Middle frontal gyrus (tissue), 1 donor: ENCODE measurements around the gene JUNB.

Experiments used
- DNase-seq: peaks from one replicate; pipeline ENCODE4 v3.0.0-alpha.2; 2015; ENCODE audit warnings: low spot score; ENCODE audit errors: extremely low spot score

Gene JUNB

DNA sequence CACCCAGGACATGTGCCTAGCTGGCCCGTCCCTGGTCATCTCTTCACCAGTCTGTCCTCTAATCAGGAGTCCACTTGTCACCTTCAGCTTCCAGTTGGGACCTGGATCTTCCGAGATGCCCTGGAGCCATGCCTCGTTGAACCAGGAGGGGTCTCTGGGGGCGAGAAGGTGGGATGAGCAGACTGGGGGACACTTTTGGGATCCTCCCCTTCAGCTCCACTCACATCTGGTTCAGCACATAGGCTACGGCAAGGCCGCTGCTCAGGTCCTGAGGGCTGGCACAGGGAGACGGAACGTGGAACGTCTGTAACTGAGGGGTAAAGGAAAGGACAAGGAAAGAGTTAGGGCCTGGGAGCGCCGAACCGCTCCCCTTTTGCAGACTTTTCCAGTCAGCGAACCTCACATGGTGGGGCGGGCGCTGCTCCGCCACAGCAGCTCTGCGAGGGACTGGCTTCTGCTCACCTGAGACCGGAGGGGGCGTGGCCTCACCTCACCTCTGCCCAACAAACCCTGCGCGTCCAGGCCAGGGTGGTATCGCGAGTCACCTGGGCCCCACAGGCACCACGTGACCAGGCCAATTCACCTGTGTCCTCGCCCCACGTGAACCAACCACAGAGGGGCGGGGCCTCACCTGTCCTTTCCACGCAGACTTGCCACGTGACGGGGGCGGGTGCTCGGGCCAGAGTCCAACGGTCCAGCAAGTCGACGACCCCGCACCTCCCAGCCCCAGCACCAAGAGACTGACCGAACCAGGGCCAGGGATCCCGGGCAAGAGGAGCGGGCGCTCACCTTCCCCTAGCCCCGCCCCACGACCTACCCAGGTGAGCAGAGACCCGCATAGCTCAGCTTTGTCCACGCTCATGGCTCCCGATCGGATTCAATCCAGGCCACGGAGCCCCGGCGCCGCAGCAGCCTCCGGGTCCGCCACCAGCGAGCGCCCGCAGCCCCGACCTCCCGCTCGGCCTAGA lies 16.4 kb upstream of the JUNB start, which contains the start of gene HOOK2:
TSS of gene HOOK2 (minus strand) at position 965 of the 968 bp plus-strand sequence. CDS start at position 862, 103 bp downstream.
- DNase-seq: no peak

DNA sequence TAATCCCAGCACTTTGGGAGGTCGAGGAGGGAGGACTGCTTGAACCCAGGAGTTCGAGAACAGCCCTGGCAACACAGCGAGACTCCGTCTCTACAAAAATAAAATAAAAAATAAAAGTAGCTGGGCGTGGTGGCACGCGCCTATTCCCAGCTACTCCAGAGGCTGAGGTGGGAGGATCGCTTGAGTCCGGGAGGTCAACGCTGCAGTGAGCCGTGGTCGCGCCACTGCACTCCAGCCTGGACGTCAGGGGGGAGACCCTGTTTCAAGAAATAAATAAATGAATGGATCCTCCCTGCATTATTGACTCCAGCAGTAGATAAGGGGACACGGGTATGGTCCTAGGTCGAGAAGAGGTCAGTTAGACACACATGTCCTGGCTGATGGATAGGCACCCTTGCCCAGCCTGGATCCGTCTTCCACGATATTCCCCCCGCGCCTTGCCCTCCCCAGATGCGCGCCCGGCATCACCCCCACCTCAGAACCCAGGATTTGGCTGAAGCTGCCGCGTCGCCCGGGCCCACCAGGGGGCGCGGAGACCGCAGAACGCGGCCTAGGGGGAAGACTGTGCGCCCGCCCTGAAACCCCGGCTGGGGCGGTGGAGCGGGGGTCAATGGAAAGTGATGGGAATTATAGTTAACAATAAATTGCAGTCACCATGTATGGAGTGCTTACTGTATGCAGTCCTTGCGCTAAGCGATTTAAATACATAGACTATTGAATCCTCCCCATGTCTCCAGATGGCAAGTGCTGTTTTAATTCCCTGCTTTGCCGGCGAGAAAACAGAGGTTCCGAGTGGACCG lies 13.9 kb upstream of the JUNB start:
- peak; percentile 70 for DNase-seq

- DNase-seq: no peak
Observed at GRCh38 chr19:12778017-12778904, 13.0 kb upstream of the JUNB start.

DNA sequence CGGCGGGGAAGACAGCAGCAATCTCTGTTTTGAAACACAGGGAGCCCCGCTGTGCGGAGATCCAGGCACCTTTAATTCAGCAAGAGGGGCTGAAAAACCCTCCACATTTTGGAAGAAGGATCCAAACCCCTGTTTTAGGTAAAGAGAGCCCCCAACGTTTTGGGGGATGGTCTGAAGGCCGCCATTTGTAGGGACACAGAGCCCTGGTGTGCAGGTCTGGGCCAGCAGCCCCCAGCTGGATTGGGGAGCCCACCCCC lies 12.5 kb upstream of the JUNB start:
- DNase-seq: no peak

GRCh38 chr19:12779162-12779993 lies 11.9 kb upstream of the JUNB start:
- DNase-seq: no peak

DNA sequence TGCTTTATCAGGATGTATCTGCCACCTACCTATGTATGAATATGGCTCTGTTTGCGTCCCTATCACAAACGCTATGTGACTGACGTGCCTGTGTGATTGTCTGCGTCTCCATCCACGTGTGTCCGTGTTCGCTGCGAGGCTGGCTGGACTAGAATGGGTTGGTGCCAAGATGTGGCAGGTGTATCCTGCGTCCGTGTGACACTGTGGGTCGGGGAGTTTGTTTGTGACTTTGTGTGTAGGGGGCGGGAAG lies 9.2 kb upstream of the JUNB start:
- no peak for DNase-seq

GRCh38 chr19:12782424-12783290 lies 8.6 kb upstream of the JUNB start:
- DNase-seq: peak; percentile 85

DNA sequence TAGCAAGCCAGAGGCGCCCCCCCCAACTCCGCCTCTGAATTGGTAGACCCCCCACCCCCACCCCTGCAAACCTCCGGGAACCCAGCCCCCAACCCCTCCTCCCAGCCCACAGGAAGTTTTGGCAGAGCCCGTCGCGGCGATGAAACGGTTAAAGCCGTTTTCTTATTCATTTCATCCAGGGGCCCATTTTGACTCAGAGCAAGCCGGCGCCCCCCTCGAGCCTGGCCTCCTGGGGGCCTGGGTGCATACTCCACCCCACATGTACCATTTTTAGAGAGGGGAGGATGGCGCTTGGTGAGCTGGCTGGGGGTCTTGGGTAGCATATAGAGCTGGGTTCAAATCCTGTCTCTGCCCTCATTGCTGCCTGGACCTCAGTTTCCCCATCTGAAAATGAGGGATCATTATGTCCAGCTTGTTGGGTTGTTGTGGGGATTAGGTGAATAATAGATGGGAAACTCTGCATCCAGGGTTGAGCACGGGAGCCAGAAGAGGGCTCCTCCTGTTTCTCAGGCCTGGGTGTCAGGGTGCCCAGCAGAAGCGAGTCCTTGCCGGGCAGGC lies 7.9 kb upstream of the JUNB start:
- no peak for DNase-seq

- no peak for DNase-seq
Observed at GRCh38 chr19:12783849-12784393, 7.4 kb upstream of the JUNB start.

- DNase-seq: no peak
Observed at GRCh38 chr19:12784394-12784870, 6.9 kb upstream of the JUNB start.

GRCh38 chr19:12784871-12785430 lies 6.3 kb upstream of the JUNB start:
- DNase-seq: no peak

- no peak for DNase-seq
Observed at GRCh38 chr19:12785431-12786031, 5.8 kb upstream of the JUNB start.

GRCh38 chr19:12786141-12786870 lies 5.0 kb upstream of the JUNB start:
- DNase-seq: no peak

- no peak for DNase-seq
Observed at GRCh38 chr19:12786952-12787351, 4.3 kb upstream of the JUNB start.

GRCh38 chr19:12787458-12787857 lies 3.8 kb upstream of the JUNB start:
- DNase-seq: no peak

GRCh38 chr19:12788042-12788681 lies 3.1 kb upstream of the JUNB start:
- DNase-seq: no peak

GRCh38 chr19:12788682-12789097 lies 2.6 kb upstream of the JUNB start:
- DNase-seq: no peak
